GM21723 (cell line): ENCODE data around the gene ZIK1.
A peak's percentile ranks its signal among the peaks of the same experiment; 100 is the strongest.

Experiments
- ATAC-seq: cut with Tn5 transposase; IDR thresholded peaks from one replicate; pipeline ENCODE4 v1.9.1; 2021; ENCODE audit warnings: mild to moderate bottlenecking, moderate library complexity; ENCODE audit not compliant: unreplicated experiment

ZIK1 gene

GRCh38 chr19:57606931-57607330 is 23.0 kb downstream of the ZIK1 start:
- ATAC-seq = no peak

GRCh38 chr19:57611113-57611512 is 27.2 kb downstream of the ZIK1 start:
- no peak for ATAC-seq

- ATAC-seq = peak; percentile 96
Measured at GRCh38 chr19:57613941-57614743, 30.2 kb downstream of the ZIK1 start, which contains the start of gene ZNF134. TSS of gene ZNF134 (plus strand) at chr19:57614242. CDS start at chr19:57619469, 5,227 bp downstream.

GRCh38 chr19:57615346-57615745 is 31.4 kb downstream of the ZIK1 start:
- no peak for ATAC-seq

- no peak for ATAC-seq
Measured at GRCh38 chr19:57620673-57621348, 36.9 kb downstream of the ZIK1 start.

GRCh38 chr19:57623091-57623490 is 39.1 kb downstream of the ZIK1 start:
- ATAC-seq = no peak

GRCh38 chr19:57632987-57633831 is 49.3 kb downstream of the ZIK1 start, which contains the start of gene ZNF211:
TSS of gene ZNF211 (plus strand) at chr19:57633168. CDS start at chr19:57633347, 179 bp downstream.
- ATAC-seq = peak; percentile 94

- ATAC-seq = no peak
Measured at GRCh38 chr19:57633832-57634131, 49.8 kb downstream of the ZIK1 start.

- ATAC-seq = no peak
Measured at GRCh38 chr19:57637379-57637778, 53.4 kb downstream of the ZIK1 start.

GRCh38 chr19:57641715-57642234 is 57.8 kb downstream of the ZIK1 start:
- ATAC-seq = no peak

GRCh38 chr19:57642396-57643046 is 58.6 kb downstream of the ZIK1 start:
- ATAC-seq = no peak
